Neural cell (in vitro differentiated cells): Measurements from ENCODE around the gene DPP6.

Source experiments
- CTCF ChIP-seq: fragments of 450-650 bp; IDR thresholded peaks from 2 replicates; pipeline ENCODE4 v1.5.1; 2014; ENCODE audit warnings: antibody characterized with exemption, mild to moderate bottlenecking, moderate library complexity; ENCODE audit not compliant: poor library complexity, severe bottlenecking
- POLR2AphosphoS5 ChIP-seq: IDR thresholded peaks from 2 replicates; pipeline ENCODE4 v1.6.1; 2012
- RAD21 ChIP-seq: fragments of 450-650 bp; conservative IDR thresholded peaks from 2 replicates; pipeline ENCODE4 v1.6.1; 2014; ENCODE audit warnings: antibody characterized with exemption, mild to moderate bottlenecking, moderate library complexity
- SMC3 ChIP-seq: fragments of 450-650 bp; conservative IDR thresholded peaks from 2 replicates; pipeline ENCODE4 v1.6.1; 2014; ENCODE audit warnings: antibody characterized with exemption, mild to moderate bottlenecking, moderate library complexity; ENCODE audit not compliant: poor library complexity
- TF ChIP-seq, protein P1 (sequence below): IDR thresholded peaks from 2 replicates; pipeline ENCODE4 v1.6.1; 2012; ENCODE audit warnings: borderline replicate concordance

DNA sequence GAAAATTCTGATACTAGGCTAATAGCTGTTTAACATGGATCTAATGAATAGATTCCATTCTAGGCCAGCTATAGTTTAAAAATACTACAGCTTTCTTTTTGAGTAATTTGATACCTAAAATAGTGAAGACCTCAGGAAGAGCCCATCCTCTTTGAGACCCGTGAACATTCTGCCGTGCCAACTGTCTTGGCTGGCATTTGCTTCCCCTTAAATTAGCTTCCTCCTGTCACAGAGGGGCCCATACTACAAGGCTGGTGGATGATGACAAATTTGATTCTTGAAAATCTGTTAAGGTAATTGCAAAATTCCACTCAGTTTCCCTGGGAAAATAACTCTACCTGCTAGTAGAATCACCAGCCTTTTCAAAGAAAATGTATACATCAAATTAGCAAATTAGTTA, 385.0 kb downstream of the DPP6 start:
- TF ChIP-seq SMC3 (no peak), POLR2AphosphoS5 (no peak), CTCF (no peak), RAD21 (no peak)
- TF ChIP-seq, protein P1, sequence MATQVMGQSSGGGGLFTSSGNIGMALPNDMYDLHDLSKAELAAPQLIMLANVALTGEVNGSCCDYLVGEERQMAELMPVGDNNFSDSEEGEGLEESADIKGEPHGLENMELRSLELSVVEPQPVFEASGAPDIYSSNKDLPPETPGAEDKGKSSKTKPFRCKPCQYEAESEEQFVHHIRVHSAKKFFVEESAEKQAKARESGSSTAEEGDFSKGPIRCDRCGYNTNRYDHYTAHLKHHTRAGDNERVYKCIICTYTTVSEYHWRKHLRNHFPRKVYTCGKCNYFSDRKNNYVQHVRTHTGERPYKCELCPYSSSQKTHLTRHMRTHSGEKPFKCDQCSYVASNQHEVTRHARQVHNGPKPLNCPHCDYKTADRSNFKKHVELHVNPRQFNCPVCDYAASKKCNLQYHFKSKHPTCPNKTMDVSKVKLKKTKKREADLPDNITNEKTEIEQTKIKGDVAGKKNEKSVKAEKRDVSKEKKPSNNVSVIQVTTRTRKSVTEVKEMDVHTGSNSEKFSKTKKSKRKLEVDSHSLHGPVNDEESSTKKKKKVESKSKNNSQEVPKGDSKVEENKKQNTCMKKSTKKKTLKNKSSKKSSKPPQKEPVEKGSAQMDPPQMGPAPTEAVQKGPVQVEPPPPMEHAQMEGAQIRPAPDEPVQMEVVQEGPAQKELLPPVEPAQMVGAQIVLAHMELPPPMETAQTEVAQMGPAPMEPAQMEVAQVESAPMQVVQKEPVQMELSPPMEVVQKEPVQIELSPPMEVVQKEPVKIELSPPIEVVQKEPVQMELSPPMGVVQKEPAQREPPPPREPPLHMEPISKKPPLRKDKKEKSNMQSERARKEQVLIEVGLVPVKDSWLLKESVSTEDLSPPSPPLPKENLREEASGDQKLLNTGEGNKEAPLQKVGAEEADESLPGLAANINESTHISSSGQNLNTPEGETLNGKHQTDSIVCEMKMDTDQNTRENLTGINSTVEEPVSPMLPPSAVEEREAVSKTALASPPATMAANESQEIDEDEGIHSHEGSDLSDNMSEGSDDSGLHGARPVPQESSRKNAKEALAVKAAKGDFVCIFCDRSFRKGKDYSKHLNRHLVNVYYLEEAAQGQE, result no peak
